NCI-H128 (cell line): ENCODE measurements around the gene PGAM2.
"Not testable (repeated sequence)": the region's sequence is repeated elsewhere in the genome, so short reads cannot be mapped to it uniquely, and the experiment has no call there.

ENCODE experiments used
- DNase-seq: peaks from one replicate; lab custom pipeline; 2025; ENCODE audit not compliant: unreplicated experiment; lab: John Stamatoyannopoulos, UW

The PGAM2 gene

DNA sequence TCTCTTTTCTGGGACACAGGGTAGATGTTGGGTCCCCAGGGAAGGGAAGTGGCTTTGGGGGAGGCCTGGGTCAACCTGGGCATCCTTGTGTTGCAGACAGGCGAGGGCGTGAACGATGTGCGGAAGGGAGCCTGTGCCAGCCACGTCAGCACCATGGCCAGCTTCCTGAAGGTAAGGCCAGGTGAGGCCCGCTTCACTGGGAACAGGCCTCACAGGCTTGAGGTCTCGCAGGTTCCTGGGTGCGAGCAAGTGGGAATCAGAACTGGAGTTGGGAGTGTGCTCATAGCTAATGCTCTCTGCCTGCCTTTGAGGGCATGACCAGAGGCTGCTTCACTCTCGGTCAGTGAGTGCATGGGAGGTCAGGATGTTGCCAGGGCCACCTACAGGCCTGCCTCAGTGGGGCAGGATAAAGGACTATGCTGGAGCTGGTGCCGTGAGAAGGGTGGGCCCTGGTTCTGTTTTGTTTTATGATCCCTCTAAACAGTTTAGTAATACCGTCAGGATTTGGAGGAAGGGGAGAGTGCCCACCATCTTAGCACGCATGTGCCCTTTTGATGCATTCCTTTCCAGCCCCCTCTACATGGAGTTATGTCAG, 12.5 kb downstream of the PGAM2 start:
- DNase-seq, result no peak

DNA sequence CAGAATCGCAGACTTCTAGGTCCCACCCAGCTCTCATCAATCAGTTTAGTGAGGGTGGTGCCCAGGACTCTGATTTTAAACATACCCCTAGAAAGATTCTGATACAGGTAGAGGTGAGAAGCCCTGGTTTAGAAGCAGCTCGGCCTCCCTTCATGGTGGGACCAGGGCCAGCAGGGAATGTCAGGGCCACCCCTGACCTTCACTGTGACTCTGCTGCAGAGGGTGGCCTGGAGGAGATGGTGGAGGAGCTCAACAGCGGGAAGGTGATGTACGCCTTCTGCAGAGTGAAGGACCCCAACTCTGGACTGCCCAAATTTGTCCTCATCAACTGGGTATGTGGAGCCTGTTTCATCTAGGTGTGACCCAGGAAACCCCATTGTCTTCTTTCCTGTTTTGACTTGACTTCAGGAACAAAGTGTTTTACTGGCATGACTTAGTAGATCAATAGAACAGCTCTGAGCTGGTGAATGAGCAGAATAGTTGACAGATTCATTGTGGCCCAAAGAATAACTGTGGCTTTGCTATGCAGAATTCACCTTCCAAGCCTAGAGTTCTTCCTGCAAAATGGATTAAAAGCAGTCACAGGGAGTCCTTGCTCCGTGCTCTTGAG, 13.7 kb downstream of the PGAM2 start:
- DNase-seq, result no peak

DNA sequence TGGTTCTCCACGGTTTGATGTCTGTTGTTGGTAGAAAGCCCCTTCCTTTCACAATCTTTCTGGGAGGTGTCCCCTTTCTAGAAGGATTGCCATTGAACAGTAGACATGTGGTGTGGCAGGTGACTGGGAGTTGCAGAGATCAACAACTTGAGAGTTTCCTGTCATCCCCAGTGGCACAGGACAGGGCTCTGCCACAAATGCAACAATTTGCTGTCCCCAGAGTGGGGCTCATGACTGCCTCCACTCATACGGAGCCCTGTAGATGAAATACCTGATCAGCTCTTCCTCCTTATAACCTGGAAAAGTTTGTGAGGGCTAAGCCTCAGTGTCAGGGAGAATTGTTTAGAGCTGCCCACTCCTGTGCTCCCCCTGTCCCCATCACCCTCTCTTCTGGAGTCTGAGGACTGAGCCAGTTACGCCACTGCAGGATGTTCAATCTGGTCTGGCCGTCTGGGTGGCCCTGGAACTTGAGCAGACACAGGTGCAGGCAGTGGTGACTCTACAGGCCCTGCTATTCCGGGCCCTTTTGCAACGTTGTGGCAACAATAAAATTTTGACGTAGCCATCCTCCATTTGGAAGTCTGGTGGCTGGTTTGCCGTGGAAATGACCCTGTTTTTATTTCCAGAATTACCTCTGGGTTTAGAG, 14.3 kb downstream of the PGAM2 start:
- no peak for DNase-seq

DNA sequence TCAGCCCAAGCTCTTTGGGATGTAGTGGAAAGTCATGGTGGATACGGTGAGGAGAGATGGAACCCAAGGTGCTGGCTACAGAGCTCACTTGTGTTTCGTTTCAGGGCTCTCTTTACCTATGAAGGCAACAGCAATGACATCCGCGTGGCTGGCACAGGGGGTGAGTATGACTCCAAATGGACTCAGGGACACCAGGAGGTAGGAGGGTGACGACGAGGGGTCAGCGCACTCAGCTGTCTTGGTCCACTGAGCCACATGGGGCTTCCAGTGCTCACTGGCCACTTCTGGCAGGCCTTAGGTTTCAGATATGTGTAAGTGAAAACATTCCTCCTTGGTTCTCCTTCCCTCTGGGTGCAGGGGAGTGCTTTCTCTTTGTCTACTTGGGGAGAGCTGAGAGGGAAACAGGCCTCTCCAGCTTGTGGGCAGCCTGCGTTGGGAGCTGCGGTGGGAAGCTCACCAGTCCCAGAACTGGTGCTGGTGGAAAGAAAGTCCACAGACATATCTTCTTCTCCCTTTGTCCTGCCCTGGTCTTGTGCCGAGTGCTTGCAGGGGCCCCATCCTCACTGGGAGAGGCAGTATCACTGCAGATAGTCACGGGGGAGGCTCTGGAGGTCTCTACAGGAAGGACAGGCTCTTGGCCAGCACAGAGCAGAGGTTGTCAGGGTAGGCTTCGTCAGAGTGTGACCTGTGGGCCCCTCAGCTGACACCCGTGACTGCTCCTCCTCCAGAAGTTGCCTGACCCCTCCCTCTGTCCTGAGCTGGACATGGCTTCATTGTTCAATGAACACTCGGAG, 15.0 kb downstream of the PGAM2 start:
- DNase-seq, result no peak

DNA sequence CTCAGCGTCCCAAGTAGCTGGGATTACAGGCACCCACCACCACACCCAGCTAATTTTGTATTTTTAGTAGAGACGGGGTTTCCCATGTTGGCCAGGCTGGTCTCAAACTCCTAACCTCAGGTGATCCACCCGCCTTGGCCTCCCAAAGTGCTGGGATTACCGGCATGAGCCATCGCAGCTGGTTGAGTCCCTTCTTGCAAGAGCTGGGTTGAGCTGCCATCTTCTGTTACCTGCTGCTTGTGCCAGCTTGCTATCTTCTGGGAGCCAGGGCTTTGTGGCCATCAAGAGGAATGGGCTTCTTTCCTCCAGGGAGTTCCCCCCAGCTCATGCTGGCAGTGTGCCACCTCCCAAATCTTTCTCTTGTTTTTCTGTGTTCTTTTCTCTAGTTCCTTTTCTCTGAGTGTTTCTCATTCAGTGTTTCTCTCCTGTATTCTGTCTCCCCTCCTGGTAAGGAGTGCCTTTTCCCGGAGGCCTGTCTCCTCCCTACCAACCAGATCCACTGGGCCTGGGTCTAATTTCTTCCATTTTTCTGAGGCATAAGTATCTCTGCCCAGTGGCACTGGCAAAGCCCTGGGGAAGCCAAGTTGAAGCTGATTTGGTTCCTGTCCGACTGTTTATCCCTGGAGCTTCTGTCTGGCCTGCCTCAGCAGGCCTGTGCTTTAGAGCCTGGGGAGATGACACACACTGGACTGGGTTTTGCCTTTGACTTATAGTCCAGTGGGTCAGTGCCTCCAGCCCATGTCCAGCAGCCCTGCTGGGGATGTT, 17.2 kb downstream of the PGAM2 start:
- no peak for DNase-seq

DNA sequence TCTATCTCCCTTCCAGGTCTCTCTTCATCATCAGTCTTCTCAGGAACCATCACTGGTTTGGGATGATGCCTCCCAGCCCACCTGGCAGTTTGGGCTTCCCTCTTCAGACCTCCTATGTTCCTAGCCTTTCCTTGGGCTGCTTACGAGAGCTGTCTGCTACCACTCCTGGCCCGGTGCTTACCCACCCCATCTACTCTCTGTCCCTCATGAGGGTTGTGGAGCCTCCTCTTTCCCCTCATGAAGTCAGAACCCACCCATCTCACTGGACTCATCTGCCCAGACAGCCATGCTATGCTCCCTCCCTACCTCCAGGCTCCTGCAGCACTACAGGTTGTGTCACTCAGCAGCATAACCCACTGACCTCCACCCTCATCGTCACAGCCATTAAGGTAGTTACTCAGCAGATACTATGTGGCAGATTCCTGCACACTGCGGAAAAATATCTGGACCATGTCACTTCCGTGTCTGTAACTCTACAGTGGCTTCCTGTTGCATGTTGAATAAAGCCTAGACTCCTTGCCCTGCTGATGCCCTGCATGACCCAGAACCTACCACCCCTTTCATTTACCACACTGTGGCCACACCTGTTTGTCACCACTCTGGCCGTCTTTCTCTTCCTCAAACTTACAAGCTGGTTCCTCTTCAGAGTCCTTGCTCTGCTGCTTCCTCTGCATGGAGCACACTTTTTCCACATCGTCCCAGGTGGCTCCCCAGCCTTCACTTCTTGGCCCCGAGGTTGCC, 18.9 kb downstream of the PGAM2 start:
- no peak for DNase-seq

DNA sequence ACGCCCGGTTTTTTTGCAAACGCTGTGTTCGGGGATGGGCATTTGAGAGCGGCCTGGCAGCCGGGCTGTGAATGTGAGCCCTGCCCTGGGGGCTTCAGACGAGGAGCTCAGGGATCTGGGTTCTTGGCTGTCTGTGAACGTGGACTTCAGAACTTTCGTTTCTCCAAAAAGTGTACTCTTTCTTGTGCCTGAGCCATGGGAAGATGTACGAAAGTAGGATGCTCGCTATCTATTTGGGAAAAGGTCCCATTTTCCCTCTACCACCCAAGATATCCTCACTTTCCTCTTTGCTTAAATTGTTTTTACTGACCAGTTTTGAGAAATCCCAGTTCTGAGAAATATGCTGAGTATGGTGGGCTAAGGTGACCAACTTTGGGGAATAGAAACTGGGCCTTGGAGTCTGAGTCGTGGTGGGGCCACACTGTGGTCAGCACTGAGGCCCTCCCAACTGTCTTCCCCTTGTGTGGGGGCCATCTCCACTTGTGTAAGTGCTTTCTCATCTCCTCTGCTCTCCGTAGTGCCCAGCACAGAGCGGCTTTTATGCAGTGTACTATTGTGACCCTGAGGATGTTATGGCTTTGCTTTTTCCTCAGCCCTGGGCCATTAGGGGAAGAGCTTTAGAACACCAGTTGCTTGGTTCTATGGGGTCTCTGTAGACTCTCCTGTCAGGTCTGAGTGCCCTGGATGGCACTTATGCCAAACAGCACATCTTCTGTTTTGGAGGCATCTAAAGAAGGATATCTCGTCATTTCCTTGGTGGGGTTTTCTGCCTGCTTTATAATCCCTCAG, 19.9 kb downstream of the PGAM2 start:
- DNase-seq, result no peak

DNA sequence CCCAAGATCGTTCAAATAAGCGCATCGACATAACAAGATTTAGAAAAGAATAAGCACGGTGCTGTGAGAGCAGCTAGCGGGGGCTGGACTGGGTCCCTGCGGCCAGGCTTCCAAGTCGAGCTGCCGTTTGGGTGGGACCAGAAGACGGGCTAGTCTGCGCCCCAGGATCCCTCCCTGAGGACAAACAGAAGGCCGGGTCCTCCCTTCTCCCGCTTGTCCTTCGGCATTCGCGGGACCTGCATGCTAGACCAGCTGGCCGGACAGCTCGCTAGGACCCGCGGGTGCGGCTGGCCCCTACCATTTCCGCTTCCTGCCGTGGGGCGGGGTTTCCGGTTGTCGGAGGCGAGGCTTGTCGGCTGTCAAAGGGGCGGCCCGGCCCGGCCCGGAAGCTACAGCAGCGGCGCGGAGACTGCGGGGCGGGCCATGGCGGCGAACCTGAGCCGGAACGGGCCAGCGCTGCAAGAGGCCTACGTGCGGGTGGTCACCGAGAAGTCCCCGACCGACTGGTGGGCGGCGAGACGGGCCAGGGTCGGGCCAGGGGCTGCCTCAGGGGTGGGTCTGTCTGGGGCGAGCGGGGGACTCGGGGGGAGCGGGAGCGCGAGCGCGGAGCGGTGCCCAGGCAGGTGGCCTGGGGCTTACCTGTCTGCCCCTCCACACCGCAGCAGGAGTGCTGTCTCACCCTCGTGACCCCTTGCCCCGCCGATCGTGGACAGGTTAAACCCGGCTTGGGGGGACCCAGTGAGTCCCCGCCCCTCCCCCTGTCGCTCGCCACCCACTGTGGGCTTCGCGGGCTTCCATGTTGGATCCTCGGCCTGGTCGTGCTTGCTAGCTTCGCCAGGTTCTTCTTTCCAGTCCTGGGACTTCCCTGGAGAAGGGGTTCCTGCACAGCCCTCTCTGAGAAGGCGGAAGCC, 20.8 kb downstream of the PGAM2 start, which contains the start of gene DBNL:
Gene DBNL, plus strand, starts transcription at position 388 of the 911 bp plus-strand sequence. Its CDS starts 36 bp downstream, at position 424.
- peak; percentile 39 for DNase-seq

DNA sequence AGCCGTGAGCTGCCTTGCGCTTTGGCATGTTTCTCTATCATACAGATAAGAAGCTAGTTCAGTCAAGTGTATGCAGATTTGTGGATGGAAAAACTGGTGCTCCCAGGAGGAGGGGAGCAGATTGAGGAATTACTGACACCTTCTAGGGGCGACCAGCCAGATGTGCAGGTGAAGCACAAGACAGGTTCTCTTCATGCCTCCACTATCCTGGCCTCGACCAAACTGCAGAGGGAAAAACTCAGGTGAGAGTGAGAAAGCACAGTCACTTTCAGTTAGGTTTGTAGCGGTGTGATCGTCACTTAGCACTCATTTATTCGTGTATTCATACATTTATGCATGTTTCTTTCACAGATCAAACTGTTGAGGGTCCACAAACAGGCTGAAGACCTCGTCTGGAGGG, 21.5 kb downstream of the PGAM2 start:
- DNase-seq, result no peak

DNA sequence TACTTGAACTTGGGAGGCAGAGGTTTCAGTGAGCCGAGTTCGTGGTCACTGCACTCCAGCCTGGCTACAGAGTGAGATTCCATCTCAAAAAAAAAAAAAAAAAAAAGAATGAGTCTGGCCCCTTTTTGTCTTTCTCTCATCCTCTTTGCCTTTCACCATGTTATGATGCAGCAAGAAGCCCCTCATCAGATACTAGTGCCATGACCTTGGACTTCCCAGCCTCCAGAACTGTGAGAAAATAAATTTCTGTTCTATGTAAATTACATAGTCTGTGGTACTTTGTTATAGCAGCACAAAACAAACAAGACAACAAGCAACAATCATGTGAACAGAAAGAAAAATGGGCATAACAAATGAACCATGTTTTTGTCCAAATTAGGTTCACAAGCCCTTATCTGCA, 23.1 kb downstream of the PGAM2 start:
- no peak for DNase-seq

DNA sequence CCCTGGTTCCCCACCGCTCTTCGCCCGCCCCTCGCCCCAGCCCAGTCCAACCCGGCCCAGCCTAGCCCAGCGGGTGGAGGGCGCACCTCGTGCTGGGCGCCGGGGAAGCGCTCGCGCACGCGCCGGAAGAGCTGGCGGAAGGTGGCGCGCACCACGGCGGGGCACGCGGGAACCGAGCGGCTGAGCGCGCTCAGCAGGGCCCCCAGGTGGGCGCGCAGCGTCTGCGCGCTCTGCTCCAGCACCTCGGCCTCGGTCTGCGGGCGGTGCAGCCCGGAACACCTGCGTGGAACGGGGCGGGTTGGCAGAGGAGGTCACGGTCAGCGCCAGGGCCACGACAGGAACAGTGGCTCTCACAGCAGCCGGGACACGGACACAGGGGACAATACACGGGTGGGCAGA, 24.9 kb downstream of the PGAM2 start:
- peak; percentile 13 for DNase-seq

DNA sequence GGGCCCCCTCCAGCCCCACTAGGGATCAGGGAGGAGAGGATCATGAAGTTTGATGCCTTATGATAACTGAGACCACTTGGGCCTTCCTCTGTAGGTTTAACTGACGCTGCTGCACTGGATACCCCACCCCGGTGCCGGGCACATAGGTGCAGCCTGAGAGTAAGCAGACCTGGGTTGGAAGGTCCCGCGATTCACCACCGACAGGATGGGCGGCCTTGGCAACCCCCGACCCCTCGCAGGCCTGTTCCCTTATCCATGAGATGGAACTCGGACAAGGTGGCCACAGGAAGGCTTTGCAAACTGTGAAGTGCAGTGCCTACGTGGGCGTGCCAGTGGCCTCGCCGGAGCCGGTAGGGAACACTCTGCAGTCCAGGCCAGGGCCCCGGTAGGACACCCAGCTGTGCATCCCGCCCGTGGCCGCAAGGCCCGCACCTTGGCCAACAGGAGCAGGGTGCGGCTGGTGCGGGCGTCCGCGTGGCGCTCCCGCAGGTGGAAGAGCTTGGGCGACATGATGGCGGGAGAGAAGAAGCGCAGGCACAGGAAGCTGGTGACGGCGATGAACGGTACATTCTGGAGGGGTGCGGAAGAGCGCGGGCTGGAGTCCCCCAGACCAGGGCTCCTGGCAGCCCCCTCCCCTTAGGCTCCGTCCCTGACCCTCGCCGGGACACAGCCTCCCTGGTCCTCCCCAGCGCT, 25.4 kb downstream of the PGAM2 start:
- DNase-seq, result not testable (repeated sequence)

DNA sequence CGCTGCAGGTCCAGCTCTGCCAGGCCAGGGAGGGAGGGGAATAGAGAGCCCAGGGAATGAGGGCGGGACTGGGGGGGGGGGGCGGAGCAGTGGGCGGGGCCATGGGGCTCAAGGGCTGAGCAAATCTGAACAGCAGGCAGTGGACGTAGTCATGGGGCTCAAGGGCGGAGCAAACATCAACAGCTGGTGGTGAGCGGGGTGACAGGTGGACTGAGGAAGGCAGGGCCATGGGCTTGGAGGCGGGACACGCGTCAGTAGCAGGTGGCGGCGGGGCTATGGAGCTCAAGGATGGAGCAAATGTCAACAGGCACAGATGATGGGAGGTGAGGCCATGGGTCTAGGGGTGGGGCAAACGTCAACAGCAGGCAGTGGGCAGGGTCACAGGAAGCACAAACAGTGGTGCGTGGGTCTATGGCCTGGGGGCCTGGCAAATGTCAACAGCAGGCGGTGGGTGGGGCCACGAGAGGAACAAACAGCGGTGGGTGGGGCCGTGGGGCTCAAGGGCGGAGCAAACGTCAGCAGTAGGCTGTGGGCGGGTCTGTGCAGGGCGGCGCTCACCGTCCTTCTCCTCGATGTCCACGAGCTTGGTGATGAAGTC, 26.3 kb downstream of the PGAM2 start:
- not testable (repeated sequence) for DNase-seq

DNA sequence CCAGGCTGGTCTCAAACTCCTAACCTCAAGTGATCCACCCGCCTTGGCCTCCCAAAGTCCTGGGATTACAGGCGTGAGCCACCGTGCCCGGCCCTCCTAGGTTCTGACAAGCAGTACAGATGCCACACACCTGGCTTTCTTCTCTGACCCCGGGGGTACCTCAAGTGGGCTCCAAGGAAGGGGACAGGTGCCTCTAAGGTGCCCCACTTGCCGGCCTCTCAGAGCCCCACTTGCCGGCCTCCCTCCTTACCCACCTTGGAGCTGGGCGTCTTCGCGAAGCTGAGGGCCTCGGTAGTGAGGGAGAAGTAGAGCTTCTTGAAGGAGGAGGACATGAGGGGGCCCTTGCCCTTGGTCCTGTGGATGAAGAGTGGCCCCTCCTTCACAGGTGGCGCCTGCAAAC, 26.8 kb downstream of the PGAM2 start:
- DNase-seq, result not testable (repeated sequence)

DNA sequence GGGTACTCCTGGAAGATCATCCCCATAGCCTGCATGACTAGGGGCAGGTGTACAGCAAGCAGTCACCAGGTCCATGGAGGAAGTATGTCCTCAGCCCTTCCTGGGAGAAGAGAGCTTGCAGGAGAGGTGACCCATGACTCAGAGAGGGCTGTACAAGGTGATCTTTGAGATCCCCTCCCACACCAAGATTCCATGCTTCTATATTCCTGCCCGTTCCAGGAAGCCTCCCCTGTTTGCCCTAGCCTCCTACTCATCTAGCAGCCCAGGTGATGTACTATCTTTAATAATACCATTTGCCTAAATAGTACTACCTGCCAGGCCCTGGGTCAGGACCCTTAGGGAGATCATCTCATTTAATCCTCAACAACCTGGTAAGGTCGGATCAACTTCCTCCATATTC, 27.4 kb downstream of the PGAM2 start:
- not testable (repeated sequence) for DNase-seq

DNA sequence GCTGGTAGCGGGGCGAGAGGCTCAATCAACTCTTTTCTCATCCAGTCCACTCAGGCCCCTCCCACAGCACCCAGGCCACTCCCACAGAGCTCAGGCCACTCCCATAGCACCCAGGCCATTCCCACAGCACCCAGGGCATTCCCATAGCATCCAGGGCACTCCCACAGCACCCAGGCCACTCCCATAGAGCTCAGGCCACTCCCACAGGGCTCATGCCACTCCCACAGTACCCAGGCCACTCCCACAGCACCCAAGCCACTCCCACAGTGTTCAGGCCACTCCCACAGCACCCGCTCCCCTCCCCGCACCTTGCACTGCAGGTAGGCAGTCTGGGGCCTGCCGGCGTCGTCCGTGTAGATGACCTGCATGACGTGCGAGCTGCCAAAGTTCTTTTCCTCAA, 29.0 kb downstream of the PGAM2 start:
- DNase-seq, result not testable (repeated sequence)
